NCI-H2196 treated with DMSO at 0.1 percent for 48 hours (cell line): ENCODE measurements around the gene GABRB3.

ENCODE experiments used
- DNase-seq: peaks from one replicate; lab custom pipeline; 2025; ENCODE audit not compliant: unreplicated experiment; lab: John Stamatoyannopoulos, UW

GABRB3 gene

GRCh38 chr15:26561896-26562295, 211.0 kb downstream of the GABRB3 start:
- DNase-seq, result no peak

GRCh38 chr15:26561130-26561529, 211.7 kb downstream of the GABRB3 start:
- no peak for DNase-seq

GRCh38 chr15:26555898-26556297, 217.0 kb downstream of the GABRB3 start:
- DNase-seq, result no peak

GRCh38 chr15:26551473-26551872, 221.4 kb downstream of the GABRB3 start:
- no peak for DNase-seq

GRCh38 chr15:26550880-26551279, 222.0 kb downstream of the GABRB3 start:
- no peak for DNase-seq

- no peak for DNase-seq
Observed at GRCh38 chr15:26537663-26538062, 235.2 kb downstream of the GABRB3 start.

- DNase-seq, result no peak
Observed at GRCh38 chr15:26531489-26531888, 241.4 kb downstream of the GABRB3 start.

- DNase-seq, result no peak
Observed at GRCh38 chr15:26525096-26525495, 247.8 kb downstream of the GABRB3 start.

- no peak for DNase-seq
Observed at GRCh38 chr15:26521691-26522198, 251.1 kb downstream of the GABRB3 start.

- DNase-seq, result no peak
Observed at GRCh38 chr15:26521130-26521529, 251.7 kb downstream of the GABRB3 start.

GRCh38 chr15:26518885-26519284, 254.0 kb downstream of the GABRB3 start:
- DNase-seq, result no peak

- no peak for DNase-seq
Observed at GRCh38 chr15:26516102-26516980, 256.5 kb downstream of the GABRB3 start.

- DNase-seq, result no peak
Observed at GRCh38 chr15:26504009-26504408, 268.9 kb downstream of the GABRB3 start.
